K562 (cell line): ENCODE data around the gene DNAAF3.

ENCODE experiments used
- ARHGAP35 ChIP-seq: fragments of 450-650 bp; IDR thresholded peaks from 2 replicates; pipeline ENCODE4 v1.6.1; 2018; ENCODE audit not compliant: partially characterized antibody
- ARNT ChIP-seq, 2 experiments: fragments of 450-650 bp; IDR thresholded peaks; 2 replicates each; pipeline ENCODE4 v1.6.1; 2016; ENCODE audit warnings: mild to moderate bottlenecking in 1 of 2
- CEBPB ChIP-seq: fragments of 450-650 bp; IDR thresholded peaks from 2 replicates; pipeline ENCODE4 v1.6.1; 2016; ENCODE audit warnings: missing genetic modification characterization, missing compliant biosample characterization
- MED1 ChIP-seq: sonication (generic); formaldehyde crosslinking; IDR thresholded peaks from 2 replicates; pipeline ENCODE4 v1.8.1; 2023; ENCODE audit warnings: missing genetic modification reagents, borderline replicate concordance
- MTA2 ChIP-seq: fragments of 450-650 bp; IDR thresholded peaks from 2 replicates; pipeline ENCODE4 v1.6.1; 2016; ENCODE audit warnings: low read depth
- MYNN ChIP-seq, 2 experiments: sonication (generic); formaldehyde crosslinking in 1 of 2; IDR thresholded peaks; 2 replicates each; pipeline versions ENCODE4 v1.5.0 to v1.6.1; 2016 to 2020; ENCODE audit warnings: antibody characterized with exemption in 1 of 2, missing genetic modification reagents in 1 of 2
- TEAD4 ChIP-seq, 2 experiments: sonication (generic) in 1 of 2; formaldehyde crosslinking in 1 of 2; IDR thresholded peaks; 2 replicates each; pipeline versions ENCODE4 v1.6.1 to v1.8.0; 2012 to 2022; ENCODE audit warnings: borderline replicate concordance in 1 of 2, inconsistent platforms in 1 of 2, low read length in 1 of 2, mild to moderate bottlenecking in 1 of 2, missing genetic modification reagents in 1 of 2
- TF ChIP-seq, protein P1 (sequence below): sonication (generic); formaldehyde crosslinking; IDR thresholded peaks from 2 replicates; pipeline ENCODE4 v1.9.0; 2022; ENCODE audit warnings: mild to moderate bottlenecking, missing genetic modification reagents
- TF ChIP-seq, protein P2 (sequence below), 3 experiments: IDR thresholded peaks in 2 of 3; conservative IDR thresholded peaks in 1 of 3; 2 replicates each; pipeline ENCODE4 v1.5.1; 2011 to 2012; ENCODE audit warnings: low read length in 3 of 3, mild to moderate bottlenecking in 3 of 3, control low read depth in 2 of 3, improper control_type of control experiment in 1 of 3, inconsistent platforms in 1 of 3, low read depth in 1 of 3, mixed read lengths in 1 of 3, moderate library complexity in 1 of 3; ENCODE audit not compliant: insufficient read depth in 2 of 3
- TF ChIP-seq, protein P3 (sequence below): fragments of 250-450 bp; sonication (Bioruptor Pico); IDR thresholded peaks from 2 replicates; pipeline ENCODE4 v1.8.0; 2021; ENCODE audit warnings: moderate library complexity, mild to moderate bottlenecking, inconsistent platforms
- TF ChIP-seq, protein P4 (sequence below): fragments of 250-450 bp; sonication (Bioruptor Pico); IDR thresholded peaks from 2 replicates; pipeline ENCODE4 v1.5.0; 2022; ENCODE audit warnings: mild to moderate bottlenecking
- TF ChIP-seq, protein P5 (sequence below): fragments of 450-650 bp; IDR thresholded peaks from 2 replicates; pipeline ENCODE4 v1.6.1; 2016; ENCODE audit warnings: low read depth, mild to moderate bottlenecking, moderate library complexity
- TF ChIP-seq, protein P6 (sequence below), 2 experiments: fragments of 450-650 bp; formaldehyde crosslinking in 1 of 2; IDR thresholded peaks; 2 replicates each; pipeline versions ENCODE4 v1.4.0 to v1.6.1; 2014 to 2020; ENCODE audit warnings: mild to moderate bottlenecking in 2 of 2, borderline replicate concordance in 1 of 2, low read depth in 1 of 2

DNA sequence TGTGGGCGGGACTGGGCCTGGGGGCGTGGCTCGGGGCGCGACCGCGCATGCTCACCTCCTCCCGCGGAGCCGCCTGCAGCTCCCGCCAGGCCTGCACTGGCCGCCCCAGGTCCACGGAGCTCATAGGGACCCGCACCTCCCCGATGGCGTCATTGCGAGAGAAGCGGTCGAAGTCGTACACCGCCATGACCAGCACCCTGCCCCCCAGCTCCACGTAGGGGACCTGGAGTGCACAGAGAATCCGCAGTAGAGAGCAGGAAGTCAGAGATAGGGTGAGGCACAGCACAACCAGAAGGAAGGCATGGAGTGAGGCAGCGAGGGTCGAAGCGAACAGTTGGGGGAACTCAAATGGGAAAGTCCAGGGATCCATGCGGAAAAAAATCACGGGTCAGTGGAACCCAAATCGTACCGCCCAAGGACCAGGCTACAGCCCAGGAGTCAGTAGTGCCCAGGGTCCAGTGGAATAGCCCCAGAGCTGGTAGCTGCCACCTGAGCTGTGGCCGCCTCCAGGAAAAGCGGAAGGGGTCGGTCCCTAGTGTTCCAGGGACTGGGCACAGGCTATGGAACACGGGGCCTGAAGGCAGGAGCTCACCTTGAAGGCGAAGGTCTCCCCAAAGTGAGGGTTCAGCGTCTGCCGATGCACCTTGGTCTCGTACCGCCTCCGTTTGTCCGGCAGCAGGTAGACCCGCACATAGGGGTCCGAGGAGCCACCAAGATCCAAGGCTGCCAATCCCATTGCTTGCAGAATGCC, 8.9 kb upstream of the DNAAF3 start:
- TF ChIP-seq ARHGAP35 (no peak), MYNN (IDR thresholded peaks at IDR 0.05) (no peak), MYNN (CRISPR knock-in tag; IDR thresholded peaks at IDR 0.05) (no peak), MED1 (no peak), ARNT (IDR thresholded peaks at IDR 0.05) (no peak), TEAD4 (IDR thresholded peaks at IDR 0.05; ENCODE audit: low read length) (no peak), TEAD4 (CRISPR knock-in tag; IDR thresholded peaks at IDR 0.05; ENCODE audit: borderline replicate concordance) (no peak), CEBPB (no peak), MTA2 (no peak)
- TF ChIP-seq, protein P1, sequence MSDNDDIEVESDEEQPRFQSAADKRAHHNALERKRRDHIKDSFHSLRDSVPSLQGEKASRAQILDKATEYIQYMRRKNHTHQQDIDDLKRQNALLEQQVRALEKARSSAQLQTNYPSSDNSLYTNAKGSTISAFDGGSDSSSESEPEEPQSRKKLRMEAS (CRISPR knock-in tag), result peak; percentile 79
- TF ChIP-seq, protein P2, sequence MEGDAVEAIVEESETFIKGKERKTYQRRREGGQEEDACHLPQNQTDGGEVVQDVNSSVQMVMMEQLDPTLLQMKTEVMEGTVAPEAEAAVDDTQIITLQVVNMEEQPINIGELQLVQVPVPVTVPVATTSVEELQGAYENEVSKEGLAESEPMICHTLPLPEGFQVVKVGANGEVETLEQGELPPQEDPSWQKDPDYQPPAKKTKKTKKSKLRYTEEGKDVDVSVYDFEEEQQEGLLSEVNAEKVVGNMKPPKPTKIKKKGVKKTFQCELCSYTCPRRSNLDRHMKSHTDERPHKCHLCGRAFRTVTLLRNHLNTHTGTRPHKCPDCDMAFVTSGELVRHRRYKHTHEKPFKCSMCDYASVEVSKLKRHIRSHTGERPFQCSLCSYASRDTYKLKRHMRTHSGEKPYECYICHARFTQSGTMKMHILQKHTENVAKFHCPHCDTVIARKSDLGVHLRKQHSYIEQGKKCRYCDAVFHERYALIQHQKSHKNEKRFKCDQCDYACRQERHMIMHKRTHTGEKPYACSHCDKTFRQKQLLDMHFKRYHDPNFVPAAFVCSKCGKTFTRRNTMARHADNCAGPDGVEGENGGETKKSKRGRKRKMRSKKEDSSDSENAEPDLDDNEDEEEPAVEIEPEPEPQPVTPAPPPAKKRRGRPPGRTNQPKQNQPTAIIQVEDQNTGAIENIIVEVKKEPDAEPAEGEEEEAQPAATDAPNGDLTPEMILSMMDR (IDR thresholded peaks at IDR 0.05 in 2 of 3, conservative IDR thresholded peaks at IDR 0.05 in 1 of 3; ENCODE audit: insufficient read depth in 2 of 3, low read depth in 1 of 3, low read length in 3 of 3), result no peak
- TF ChIP-seq, protein P3, sequence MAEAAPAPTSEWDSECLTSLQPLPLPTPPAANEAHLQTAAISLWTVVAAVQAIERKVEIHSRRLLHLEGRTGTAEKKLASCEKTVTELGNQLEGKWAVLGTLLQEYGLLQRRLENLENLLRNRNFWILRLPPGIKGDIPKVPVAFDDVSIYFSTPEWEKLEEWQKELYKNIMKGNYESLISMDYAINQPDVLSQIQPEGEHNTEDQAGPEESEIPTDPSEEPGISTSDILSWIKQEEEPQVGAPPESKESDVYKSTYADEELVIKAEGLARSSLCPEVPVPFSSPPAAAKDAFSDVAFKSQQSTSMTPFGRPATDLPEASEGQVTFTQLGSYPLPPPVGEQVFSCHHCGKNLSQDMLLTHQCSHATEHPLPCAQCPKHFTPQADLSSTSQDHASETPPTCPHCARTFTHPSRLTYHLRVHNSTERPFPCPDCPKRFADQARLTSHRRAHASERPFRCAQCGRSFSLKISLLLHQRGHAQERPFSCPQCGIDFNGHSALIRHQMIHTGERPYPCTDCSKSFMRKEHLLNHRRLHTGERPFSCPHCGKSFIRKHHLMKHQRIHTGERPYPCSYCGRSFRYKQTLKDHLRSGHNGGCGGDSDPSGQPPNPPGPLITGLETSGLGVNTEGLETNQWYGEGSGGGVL (CRISPR knock-in tag), result no peak
- TF ChIP-seq, protein P4, sequence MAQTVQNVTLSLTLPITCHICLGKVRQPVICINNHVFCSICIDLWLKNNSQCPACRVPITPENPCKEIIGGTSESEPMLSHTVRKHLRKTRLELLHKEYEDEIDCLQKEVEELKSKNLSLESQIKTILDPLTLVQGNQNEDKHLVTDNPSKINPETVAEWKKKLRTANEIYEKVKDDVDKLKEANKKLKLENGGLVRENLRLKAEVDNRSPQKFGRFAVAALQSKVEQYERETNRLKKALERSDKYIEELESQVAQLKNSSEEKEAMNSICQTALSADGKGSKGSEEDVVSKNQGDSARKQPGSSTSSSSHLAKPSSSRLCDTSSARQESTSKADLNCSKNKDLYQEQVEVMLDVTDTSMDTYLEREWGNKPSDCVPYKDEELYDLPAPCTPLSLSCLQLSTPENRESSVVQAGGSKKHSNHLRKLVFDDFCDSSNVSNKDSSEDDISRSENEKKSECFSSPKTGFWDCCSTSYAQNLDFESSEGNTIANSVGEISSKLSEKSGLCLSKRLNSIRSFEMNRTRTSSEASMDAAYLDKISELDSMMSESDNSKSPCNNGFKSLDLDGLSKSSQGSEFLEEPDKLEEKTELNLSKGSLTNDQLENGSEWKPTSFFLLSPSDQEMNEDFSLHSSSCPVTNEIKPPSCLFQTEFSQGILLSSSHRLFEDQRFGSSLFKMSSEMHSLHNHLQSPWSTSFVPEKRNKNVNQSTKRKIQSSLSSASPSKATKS (CRISPR knock-in tag), result no peak
- TF ChIP-seq, protein P5, sequence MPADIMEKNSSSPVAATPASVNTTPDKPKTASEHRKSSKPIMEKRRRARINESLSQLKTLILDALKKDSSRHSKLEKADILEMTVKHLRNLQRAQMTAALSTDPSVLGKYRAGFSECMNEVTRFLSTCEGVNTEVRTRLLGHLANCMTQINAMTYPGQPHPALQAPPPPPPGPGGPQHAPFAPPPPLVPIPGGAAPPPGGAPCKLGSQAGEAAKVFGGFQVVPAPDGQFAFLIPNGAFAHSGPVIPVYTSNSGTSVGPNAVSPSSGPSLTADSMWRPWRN, result no peak
- TF ChIP-seq, protein P6, sequence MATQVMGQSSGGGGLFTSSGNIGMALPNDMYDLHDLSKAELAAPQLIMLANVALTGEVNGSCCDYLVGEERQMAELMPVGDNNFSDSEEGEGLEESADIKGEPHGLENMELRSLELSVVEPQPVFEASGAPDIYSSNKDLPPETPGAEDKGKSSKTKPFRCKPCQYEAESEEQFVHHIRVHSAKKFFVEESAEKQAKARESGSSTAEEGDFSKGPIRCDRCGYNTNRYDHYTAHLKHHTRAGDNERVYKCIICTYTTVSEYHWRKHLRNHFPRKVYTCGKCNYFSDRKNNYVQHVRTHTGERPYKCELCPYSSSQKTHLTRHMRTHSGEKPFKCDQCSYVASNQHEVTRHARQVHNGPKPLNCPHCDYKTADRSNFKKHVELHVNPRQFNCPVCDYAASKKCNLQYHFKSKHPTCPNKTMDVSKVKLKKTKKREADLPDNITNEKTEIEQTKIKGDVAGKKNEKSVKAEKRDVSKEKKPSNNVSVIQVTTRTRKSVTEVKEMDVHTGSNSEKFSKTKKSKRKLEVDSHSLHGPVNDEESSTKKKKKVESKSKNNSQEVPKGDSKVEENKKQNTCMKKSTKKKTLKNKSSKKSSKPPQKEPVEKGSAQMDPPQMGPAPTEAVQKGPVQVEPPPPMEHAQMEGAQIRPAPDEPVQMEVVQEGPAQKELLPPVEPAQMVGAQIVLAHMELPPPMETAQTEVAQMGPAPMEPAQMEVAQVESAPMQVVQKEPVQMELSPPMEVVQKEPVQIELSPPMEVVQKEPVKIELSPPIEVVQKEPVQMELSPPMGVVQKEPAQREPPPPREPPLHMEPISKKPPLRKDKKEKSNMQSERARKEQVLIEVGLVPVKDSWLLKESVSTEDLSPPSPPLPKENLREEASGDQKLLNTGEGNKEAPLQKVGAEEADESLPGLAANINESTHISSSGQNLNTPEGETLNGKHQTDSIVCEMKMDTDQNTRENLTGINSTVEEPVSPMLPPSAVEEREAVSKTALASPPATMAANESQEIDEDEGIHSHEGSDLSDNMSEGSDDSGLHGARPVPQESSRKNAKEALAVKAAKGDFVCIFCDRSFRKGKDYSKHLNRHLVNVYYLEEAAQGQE (IDR thresholded peaks at IDR 0.05; ENCODE audit: borderline replicate concordance), result no peak
- TF ChIP-seq, protein P6 (CRISPR knock-in tag; IDR thresholded peaks at IDR 0.05; ENCODE audit: low read depth), result peak; percentile 45; the same call in 1 of the 2 replicates
